OCI-LY7 (cell line): Measurements from ENCODE around the gene NF1. TPM values are rescaled to one million over a fixed set of nuclear protein-coding genes. Genes with fewer than 3 reads are reported as not detected.
"Not testable (repeated sequence)": the region's sequence is repeated elsewhere in the genome, so short reads cannot be mapped to it uniquely, and the experiment has no call there.

Experiments used
- BruUV-seq: library from RNA; stranded (reverse); fragments of 400-500 nt; replicated peaks from 2 replicates; lab custom pipeline; 2021; lab: Mats Ljungman, UMichigan
- CTCF ChIA-PET: fragments of 300-600 bp; sonication (Branson Sonifier 250); formaldehyde crosslinking; loops from one replicate; lab custom pipeline; 2022; ENCODE audit warnings: antibody characterized with exemption; ENCODE audit not compliant: unreplicated experiment; lab: Charles Lee
- POLR2A ChIA-PET: fragments of 300-600 bp; sonication (Branson Sonifier 250); formaldehyde crosslinking; loops from one replicate; lab custom pipeline; 2022; ENCODE audit warnings: antibody characterized with exemption; lab: Charles Lee
- DNase-seq: peaks from one replicate; pipeline ENCODE4 v3.0.0-alpha.2; 2015; ENCODE audit warnings: low spot score
- H2AFZ ChIP-seq: fragments of 200-600 bp; sonication (generic), shearing (Covaris generic); 2 replicates; pipeline ENCODE4 v1.6.1; 2014; ENCODE audit warnings: mild to moderate bottlenecking, antibody characterized with exemption, low read length, moderate library complexity
- H3K27ac ChIP-seq: fragments of 200-600 bp; sonication (generic); 2 replicates; pipeline ENCODE4 v1.5.1; 2014; ENCODE audit warnings: mixed run types, low read depth, mild to moderate bottlenecking, moderate library complexity, low read length, inconsistent platforms; ENCODE audit not compliant: poor library complexity, severe bottlenecking
- H3K36me3 ChIP-seq: fragments of 200-600 bp; sonication (generic); 2 replicates; pipeline ENCODE4 v1.6.1; 2014; ENCODE audit warnings: mild to moderate bottlenecking, antibody characterized with exemption, low read length, moderate library complexity, mixed read lengths; ENCODE audit not compliant: insufficient read depth
- H3K4me1 ChIP-seq: fragments of 200-600 bp; sonication (generic); 2 replicates; pipeline ENCODE4 v1.5.1; 2014; ENCODE audit warnings: mild to moderate bottlenecking, low read length; ENCODE audit not compliant: insufficient read depth, poor library complexity, severe bottlenecking
- H3K4me2 ChIP-seq: fragments of 200-600 bp; sonication (generic); 2 replicates; pipeline ENCODE4 v1.6.1; 2014; ENCODE audit warnings: mild to moderate bottlenecking, low read length
- H3K4me3 ChIP-seq: fragments of 200-600 bp; sonication (generic); 2 replicates; pipeline ENCODE4 v1.5.1; 2014; ENCODE audit warnings: mild to moderate bottlenecking, low read depth, low read length; ENCODE audit not compliant: poor library complexity, severe bottlenecking
- H3K79me2 ChIP-seq: fragments of 200-600 bp; sonication (generic); 2 replicates; pipeline ENCODE4 v1.6.1; 2016; ENCODE audit warnings: low read depth, mild to moderate bottlenecking, low read length, moderate library complexity, mixed read lengths; ENCODE audit not compliant: insufficient read depth
- H3K9me2 ChIP-seq: fragments of 200-600 bp; sonication (generic); 2 replicates; pipeline ENCODE4 v1.6.1; 2016; ENCODE audit warnings: mild to moderate bottlenecking, low read length, mixed read lengths; ENCODE audit not compliant: insufficient read depth
- H3K9me3 ChIP-seq: fragments of 200-600 bp; sonication (generic); 2 replicates; pipeline ENCODE4 v1.6.1; 2014; ENCODE audit warnings: mild to moderate bottlenecking, mixed run types, low read length, mixed read lengths
- H4K20me1 ChIP-seq: fragments of 200-600 bp; sonication (generic); 2 replicates; pipeline ENCODE4 v1.6.1; 2014; ENCODE audit warnings: mild to moderate bottlenecking, antibody characterized with exemption, low read length, moderate library complexity, mixed read lengths; ENCODE audit not compliant: insufficient read depth
- CTCF ChIP-seq: fragments of 200-600 bp; sonication (generic); conservative IDR thresholded peaks from 2 replicates; pipeline ENCODE4 v1.5.1; 2014; ENCODE audit warnings: mild to moderate bottlenecking, antibody characterized with exemption, low read length, moderate library complexity, mixed read lengths
- EZH2phosphoT487 ChIP-seq: fragments of 200-600 bp; sonication (generic); IDR thresholded peaks from 2 replicates; pipeline ENCODE4 v1.6.1; 2018; ENCODE audit warnings: low read depth, borderline replicate concordance, mild to moderate bottlenecking, mixed run types, antibody characterized with exemption, low read length, moderate library complexity, mixed read lengths
- intact Hi-C: fragments of 100-400 bp; cut with micrococcal nuclease; formaldehyde crosslinking; loops from one replicate; pipeline ENCODE4 v1.10.0; 2022; ENCODE audit not compliant: unreplicated experiment
- total RNA-seq, 2 experiments: library from RNA; depleted of rRNA in 1 of 2; stranded (reverse); fragments of >200 nt in 1 of 2; shearing (Covaris generic) in 1 of 2; gene quantifications; 2 replicates each; pipeline ENCODE4 v1.2.3, GENCODE V29; 2014 to 2022

NF1 gene
- total RNA-seq, 2 experiments from 2014 or later: 38.7 to 64.8 TPM

GRCh38 chr17:31155208-31155810, 60.5 kb downstream of the NF1 start:
- Histone ChIP-seq H3K9me3 (no peaks in the 10 kb centered on the region), H3K4me2 (no peak overlapping the region), H3K79me2 (no peaks in the 10 kb centered on the region), H3K9me2 (no peaks in the 10 kb centered on the region), H3K36me3 (no peaks in the 10 kb centered on the region), H3K27ac (no peak overlapping the region), H3K4me1 (no peaks in the 10 kb centered on the region), H2AFZ (no peak overlapping the region), H3K4me3 (no peak overlapping the region), H4K20me1 (no peaks in the 10 kb centered on the region)
- DNase-seq: no peak
- BruUV-seq: no TSS peak
- ChIA-PET CTCF (no interaction called here), POLR2A (no interaction called here)
- TF ChIP-seq EZH2phosphoT487 (no peak), CTCF (no peak)
- intact Hi-C loops: no loop called here

- H3K79me2 ChIP-seq: no peaks in the 10 kb centered on the region
- ChIA-PET CTCF (no interaction called here), POLR2A (interaction anchor here (0.6 kb wide), 1 partner anchor 216 kb away, joined by 3 read pairs; no protein-coding TSS in a partner anchor)
- H3K4me2 ChIP-seq: no peak overlapping the region
- H3K9me3 ChIP-seq: no peaks in the 10 kb centered on the region
- H3K27ac ChIP-seq: no peak overlapping the region
- no peak for TF ChIP-seq CTCF
- no peaks in the 10 kb centered on the region for H3K36me3 ChIP-seq
- no peak for DNase-seq
- H4K20me1 ChIP-seq: no peaks in the 10 kb centered on the region
- intact Hi-C loops: no loop called here
- H3K9me2 ChIP-seq: no peaks in the 10 kb centered on the region
- H2AFZ ChIP-seq: no peak overlapping the region
- no peaks in the 10 kb centered on the region for H3K4me1 ChIP-seq
- no peak overlapping the region for H3K4me3 ChIP-seq
- BruUV-seq: no TSS peak
Observed at GRCh38 chr17:31156326-31156725, 61.5 kb downstream of the NF1 start.

- H4K20me1 ChIP-seq, H3K9me2 ChIP-seq, H3K4me3 ChIP-seq, BruUV-seq, CTCF ChIA-PET, H3K79me2 ChIP-seq, H3K9me3 ChIP-seq, intact Hi-C loops, H3K36me3 ChIP-seq, H3K4me1 ChIP-seq, DNase-seq, H2AFZ ChIP-seq, H3K27ac ChIP-seq, H3K4me2 ChIP-seq: not testable (repeated sequence)
- POLR2A ChIA-PET: interaction anchor here (0.6 kb wide), 1 partner anchor 121 kb away, joined by 3 read pairs; no protein-coding TSS in a partner anchor
Observed at GRCh38 chr17:31156864-31157263, 62.1 kb downstream of the NF1 start.
